C4-2B (cell line): Measurements from ENCODE around the gene ZNF316.

Source experiments
- H3K27ac ChIP-seq: fragments of 450-650 bp; 2 replicates; pipeline ENCODE4 v1.5.1; 2017
- ZFX ChIP-seq: fragments of 450-650 bp; IDR thresholded peaks from 2 replicates; pipeline ENCODE4 v1.6.1; 2017
- TF ChIP-seq, protein P1 (sequence below): fragments of 450-650 bp; conservative IDR thresholded peaks from 2 replicates; pipeline ENCODE4 v1.5.1; 2017; ENCODE audit warnings: mild to moderate bottlenecking

ZNF316 gene

DNA sequence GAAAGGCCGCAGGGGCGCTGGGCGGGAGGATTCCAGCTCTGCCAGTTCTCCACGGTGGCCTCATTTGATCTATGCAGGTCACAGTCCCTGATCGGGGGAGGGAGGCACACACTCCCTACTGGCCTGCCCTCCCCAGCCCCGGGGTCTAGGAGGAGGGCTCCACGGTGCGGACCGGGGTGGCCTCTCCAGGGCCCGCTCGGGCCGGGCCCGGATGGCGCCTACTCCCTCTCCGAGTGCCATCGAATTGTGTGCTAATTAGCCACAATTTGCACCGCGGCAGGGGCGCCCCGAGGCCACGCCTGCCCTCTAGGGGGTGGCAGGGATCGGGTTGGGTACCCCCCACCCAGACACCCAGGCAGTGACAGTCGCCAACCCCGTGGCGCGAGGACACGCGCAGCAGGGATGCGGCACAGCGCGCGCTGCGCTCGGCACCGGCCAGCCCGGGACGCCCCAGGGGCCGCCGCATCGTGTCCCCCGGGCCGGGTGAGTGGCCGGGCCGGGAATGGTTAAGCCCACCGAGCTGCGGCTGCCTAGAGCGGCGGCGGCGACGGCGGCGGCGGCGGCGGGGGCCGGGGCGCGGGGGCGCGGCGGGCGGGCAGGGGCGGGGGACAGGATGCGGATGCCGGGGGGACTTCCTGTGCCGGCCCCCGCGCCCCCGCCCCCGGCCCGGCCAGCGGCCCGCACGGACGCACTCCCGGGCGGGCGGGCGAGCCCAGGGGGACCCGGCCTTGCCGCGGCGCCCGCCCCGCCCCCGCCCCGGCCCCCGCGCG is 22.0 kb upstream of the ZNF316 start, which contains the start of gene ZNF853:
Gene ZNF853, plus strand, starts transcription at position 658 of the 770 bp plus-strand sequence. CDS start 565 bp downstream, outside the sequence.
- no peak for TF ChIP-seq ZFX
- TF ChIP-seq, protein P1, sequence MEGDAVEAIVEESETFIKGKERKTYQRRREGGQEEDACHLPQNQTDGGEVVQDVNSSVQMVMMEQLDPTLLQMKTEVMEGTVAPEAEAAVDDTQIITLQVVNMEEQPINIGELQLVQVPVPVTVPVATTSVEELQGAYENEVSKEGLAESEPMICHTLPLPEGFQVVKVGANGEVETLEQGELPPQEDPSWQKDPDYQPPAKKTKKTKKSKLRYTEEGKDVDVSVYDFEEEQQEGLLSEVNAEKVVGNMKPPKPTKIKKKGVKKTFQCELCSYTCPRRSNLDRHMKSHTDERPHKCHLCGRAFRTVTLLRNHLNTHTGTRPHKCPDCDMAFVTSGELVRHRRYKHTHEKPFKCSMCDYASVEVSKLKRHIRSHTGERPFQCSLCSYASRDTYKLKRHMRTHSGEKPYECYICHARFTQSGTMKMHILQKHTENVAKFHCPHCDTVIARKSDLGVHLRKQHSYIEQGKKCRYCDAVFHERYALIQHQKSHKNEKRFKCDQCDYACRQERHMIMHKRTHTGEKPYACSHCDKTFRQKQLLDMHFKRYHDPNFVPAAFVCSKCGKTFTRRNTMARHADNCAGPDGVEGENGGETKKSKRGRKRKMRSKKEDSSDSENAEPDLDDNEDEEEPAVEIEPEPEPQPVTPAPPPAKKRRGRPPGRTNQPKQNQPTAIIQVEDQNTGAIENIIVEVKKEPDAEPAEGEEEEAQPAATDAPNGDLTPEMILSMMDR, result no peak
- no peak within 1 kb of the TSS for H3K27ac ChIP-seq

DNA sequence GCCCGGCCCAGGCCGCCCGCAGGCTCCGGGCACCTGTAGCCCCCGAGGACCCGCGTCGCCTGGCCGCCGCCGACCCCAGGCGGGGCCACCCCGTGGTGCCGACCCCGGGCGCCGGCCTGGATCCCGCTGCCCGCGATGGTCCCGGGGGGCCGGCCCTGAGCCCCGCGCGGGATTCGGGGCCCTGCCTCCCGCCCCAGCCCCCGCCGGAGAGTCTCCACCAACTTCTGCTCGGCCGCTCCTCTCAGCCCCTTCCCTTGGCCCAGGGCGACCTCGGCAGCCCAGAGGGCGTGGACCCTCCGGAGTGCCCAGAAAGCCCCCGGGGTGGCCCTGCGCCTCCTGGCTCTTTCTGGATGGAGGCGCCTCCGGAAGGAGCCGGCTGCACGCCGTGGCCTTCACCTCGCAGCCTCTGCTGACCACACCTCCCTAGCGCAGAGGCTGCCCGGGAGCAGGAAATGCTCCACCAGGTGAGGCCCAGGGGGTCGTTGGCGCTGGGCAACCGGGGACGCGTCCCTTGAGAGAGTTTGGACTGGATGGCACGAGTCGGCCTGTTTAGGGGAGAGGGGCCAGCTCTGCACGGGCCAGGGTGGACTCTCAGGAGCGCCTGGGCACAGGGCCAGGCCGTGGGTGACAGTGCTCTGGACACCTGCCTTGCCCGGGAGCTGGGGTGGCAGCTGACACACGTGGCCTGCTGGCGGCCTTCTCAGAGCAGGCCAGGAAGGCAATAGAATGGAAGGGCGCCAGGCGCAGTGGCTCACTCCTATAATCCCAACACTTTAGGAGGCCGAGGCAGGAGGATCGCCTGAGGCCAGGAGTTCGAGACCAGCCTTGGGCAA is 21.2 kb upstream of the ZNF316 start:
- H3K27ac ChIP-seq, result no peak overlapping the region
- TF ChIP-seq ZFX, result no peak
- TF ChIP-seq, protein P1, result no peak

DNA sequence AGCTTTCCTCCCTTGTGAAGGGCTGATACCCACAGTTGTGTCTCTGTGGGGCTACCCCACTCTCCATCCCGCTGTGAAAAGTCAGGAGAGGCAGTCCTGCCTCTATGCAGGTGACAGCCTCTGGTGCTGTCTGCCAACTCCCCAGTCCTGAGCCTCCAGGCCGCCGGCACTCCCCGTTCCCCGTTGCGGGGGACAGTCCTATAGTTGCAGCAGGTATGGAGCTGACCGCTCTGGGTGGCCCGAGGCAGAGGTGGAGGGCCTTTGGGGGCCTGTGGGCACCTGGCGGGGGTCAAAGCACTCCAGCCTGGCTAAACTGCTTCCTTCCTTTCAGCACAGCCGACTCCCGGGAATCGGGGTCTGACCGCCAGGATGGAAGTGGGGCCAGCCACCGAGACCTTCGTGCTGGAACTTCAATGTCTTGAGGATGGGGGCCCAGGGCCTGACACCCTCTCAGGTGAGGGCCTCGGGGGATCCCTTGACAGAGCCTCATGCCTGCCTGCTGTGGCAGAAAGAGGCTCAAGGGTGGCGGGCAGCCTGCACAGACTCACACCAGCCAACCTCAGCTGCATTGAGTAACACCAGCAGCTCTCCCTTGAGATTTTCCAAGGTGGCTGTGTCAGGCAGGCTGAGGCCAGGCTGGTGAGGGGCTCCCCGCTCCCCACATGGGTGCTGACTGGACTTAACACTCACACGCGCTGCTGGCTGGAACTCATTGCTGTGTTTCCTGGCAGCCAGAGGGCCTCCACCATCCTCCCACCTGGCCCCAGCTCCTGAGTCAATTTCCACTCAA is 20.1 kb upstream of the ZNF316 start:
- TF ChIP-seq, protein P1, result no peak
- TF ChIP-seq ZFX, result no peak
- no peak overlapping the region for H3K27ac ChIP-seq

DNA sequence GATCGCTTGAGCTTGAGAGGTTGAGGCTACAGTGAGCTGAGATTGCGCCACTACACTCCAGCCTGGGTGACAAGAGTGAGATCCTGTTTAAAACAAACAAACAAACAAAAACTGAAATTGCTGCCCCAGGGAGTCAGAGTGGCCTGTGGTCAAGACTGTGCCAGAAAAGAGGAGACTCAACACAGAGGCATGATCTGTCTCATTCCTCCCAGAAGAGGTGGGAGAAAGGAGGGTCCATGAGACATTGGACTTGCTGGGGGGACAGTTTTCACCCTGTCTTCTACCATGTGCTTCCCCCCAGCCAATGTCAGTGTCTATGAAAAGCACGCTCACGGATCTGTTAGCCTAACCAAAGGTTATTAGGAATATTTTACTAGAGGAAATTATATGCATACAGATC is 18.5 kb upstream of the ZNF316 start:
- no peak overlapping the region for H3K27ac ChIP-seq
- no peak; the same call in 1 of the 2 replicates for TF ChIP-seq ZFX
- TF ChIP-seq, protein P1, result no peak

DNA sequence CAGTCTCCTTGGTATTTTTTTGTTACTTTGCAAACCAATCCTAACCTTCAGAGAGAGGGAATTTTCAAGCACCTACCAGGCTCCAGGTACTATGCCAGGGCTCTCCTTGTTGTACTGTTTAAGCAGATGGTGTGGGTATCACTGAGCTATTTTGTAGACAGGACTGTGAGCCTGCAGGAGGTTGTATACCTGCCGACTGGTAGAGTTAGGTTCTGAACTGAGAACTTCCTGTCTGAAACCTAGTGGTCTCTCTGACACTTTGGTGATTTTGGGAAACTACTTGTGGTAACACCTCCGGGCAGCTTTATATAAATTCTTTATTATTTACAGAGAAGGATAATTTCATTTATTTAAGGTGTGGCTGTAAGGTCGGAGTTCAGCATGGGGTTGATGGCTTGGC is 17.2 kb upstream of the ZNF316 start:
- no peak overlapping the region for H3K27ac ChIP-seq
- TF ChIP-seq ZFX, result no peak
- TF ChIP-seq, protein P1, result no peak

DNA sequence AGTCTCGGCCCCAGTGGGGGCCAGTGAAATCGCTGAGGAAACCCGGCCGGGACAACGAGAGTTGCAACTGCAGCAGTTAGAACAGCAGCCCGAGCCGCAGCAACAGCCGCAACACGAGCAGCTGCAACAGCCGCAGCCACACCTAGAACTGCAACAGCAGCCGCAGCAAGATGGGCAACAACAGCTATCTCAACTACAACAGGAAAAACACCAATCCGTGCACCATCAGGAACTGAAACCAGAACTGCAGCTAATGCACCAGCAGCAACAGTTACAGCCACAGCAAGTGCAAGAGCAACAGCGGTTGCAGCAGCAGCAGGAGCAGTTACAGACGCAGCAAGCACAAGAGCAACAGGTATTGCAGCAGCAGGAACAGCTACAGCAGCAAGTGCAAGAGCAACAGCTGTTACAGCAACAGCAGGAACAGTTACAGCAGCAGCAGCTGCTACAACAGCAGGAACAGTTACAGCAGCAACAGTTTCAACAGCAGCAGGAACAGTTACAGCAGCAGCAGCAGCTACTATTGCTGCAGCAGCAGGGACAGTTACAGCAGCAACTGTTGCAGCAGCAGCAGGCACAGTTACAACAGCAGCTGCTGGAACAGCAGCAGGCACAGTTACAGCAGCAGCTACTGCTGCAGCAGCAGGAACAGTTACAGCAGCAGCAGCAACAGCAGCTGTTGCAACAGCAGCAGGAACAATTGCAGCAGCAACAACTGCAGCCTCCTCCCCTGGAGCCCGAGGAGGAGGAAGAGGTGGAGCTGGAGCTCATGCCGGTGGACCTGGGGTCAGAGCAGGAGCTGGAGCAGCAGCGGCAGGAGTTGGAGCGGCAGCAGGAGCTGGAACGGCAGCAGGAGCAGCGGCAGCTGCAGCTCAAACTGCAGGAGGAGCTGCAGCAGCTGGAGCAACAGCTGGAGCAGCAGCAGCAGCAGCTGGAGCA is 15.7 kb upstream of the ZNF316 start:
- H3K27ac ChIP-seq, result no peak overlapping the region
- TF ChIP-seq, protein P1, result no peak
- TF ChIP-seq ZFX, result no peak
